K562 (cell line): ENCODE results near the gene CYYR1. TPM values are rescaled to one million over a fixed set of nuclear protein-coding genes. Genes with fewer than 3 reads are reported as not detected.

Source experiments
- ATAC-seq: fragments of 200-7000 bp; cut with Tn5 transposase; 3 replicates; pipeline ENCODE4 v1.9.1; 2020; ENCODE audit warnings: moderate library complexity
- BruUV-seq: library from RNA; stranded (reverse); fragments of 400-500 nt; replicated peaks from 2 replicates; lab custom pipeline; 2021; lab: Mats Ljungman, UMichigan
- CTCF ChIA-PET: fragments of 300-600 bp; formaldehyde crosslinking; extraction: SDS; loops from one replicate; lab custom pipeline; 2021; ENCODE audit warnings: low intra/inter-chr PET ratio; lab: Yijun Ruan, JAX
- POLR2A ChIA-PET: fragments of 300-600, 350-650 bp; sonication (Branson Sonifier 250); formaldehyde crosslinking; extraction: SDS; loops from one replicate; lab custom pipeline; 2021; ENCODE audit warnings: antibody characterized with exemption, inconsistent platforms; lab: Yijun Ruan, JAX
- DNase-seq, 4 experiments: peaks; one replicate each; pipeline versions ENCODE4 v3.0.0 to v3.0.0-alpha.2; 2011 to 2018; ENCODE audit warnings: low spot score in 3 of 4, mixed read lengths in 3 of 4; ENCODE audit errors: extremely low read depth in 1 of 4
- FAIRE-seq: peaks from 2 replicates; lab custom pipeline; 2011; peaks lifted over from hg19 to GRCh38; lab: Jason Lieb, UNC
- H2AFZ ChIP-seq: 2 replicates; pipeline ENCODE4 v1.6.0; 2011; ENCODE audit warnings: low read depth, low read length, control low read depth, inconsistent platforms
- H3K27ac ChIP-seq: fragments of 200-600 bp; 3 replicates; pipeline ENCODE4 v1.8.0; 2011; ENCODE audit warnings: low read depth, mild to moderate bottlenecking, control low read depth, inconsistent platforms, low read length, moderate library complexity, mixed read lengths; ENCODE audit errors: extremely low read depth
- H3K27me3 ChIP-seq, 2 experiments: fragments of 300-600 bp in 1 of 2; 2 replicates in 1 of 2; 3 replicates in 1 of 2; pipeline versions ENCODE4 v1.6.0 to v1.8.0; 2011; ENCODE audit warnings: inconsistent platforms in 2 of 2, low read length in 2 of 2, mild to moderate bottlenecking in 1 of 2, mixed read lengths in 1 of 2, moderate library complexity in 1 of 2; ENCODE audit not compliant: control insufficient read depth in 2 of 2, insufficient read depth in 2 of 2
- H3K36me3 ChIP-seq: fragments of 300-600 bp; 3 replicates; pipeline ENCODE4 v1.8.0; 2011; ENCODE audit warnings: mild to moderate bottlenecking, low read length, inconsistent platforms; ENCODE audit not compliant: control insufficient read depth, insufficient read depth
- H3K4me1 ChIP-seq, 2 experiments: fragments of 200-600 bp in 1 of 2; replicated peaks in 1 of 2; 2 replicates in 1 of 2; 3 replicates in 1 of 2; pipeline versions ENCODE4 v1.5.1 to v1.8.0; 2011; ENCODE audit warnings: inconsistent platforms in 2 of 2, low read length in 2 of 2, mild to moderate bottlenecking in 1 of 2, mixed read lengths in 1 of 2, moderate library complexity in 1 of 2; ENCODE audit not compliant: control insufficient read depth in 2 of 2, insufficient read depth in 2 of 2
- H3K4me2 ChIP-seq: 2 replicates; pipeline ENCODE4 v1.6.1; 2011; ENCODE audit warnings: low read length, control low read depth, inconsistent platforms, mixed read lengths; ENCODE audit not compliant: insufficient read depth
- H3K4me3 ChIP-seq: fragments of 200-600 bp; sonication (generic), shearing (Covaris generic); 2 replicates; pipeline ENCODE4 v1.5.1; 2016; ENCODE audit warnings: control low read depth, inconsistent platforms
- H3K79me2 ChIP-seq: fragments of 200-600 bp; 3 replicates; pipeline ENCODE4 v1.8.0; 2011; ENCODE audit warnings: low read length, inconsistent platforms; ENCODE audit not compliant: control insufficient read depth, insufficient read depth
- H3K9ac ChIP-seq, 2 experiments: 2 replicates each; pipeline versions ENCODE4 v1.6.0 to v1.6.1; 2011; ENCODE audit warnings: low read depth in 2 of 2, low read length in 2 of 2, control low read depth in 1 of 2, inconsistent platforms in 1 of 2, mild to moderate bottlenecking in 1 of 2, mixed read lengths in 1 of 2; ENCODE audit not compliant: insufficient read depth in 1 of 2
- H3K9me1 ChIP-seq: one replicate; pipeline ENCODE4 v1.6.0; 2011; ENCODE audit warnings: inconsistent platforms, mild to moderate bottlenecking, low read length, moderate library complexity; ENCODE audit not compliant: control insufficient read depth, insufficient read depth
- H3K9me3 ChIP-seq: replicated peaks from 2 replicates; pipeline ENCODE4 v1.5.1; 2011; ENCODE audit warnings: low read depth, low read length, inconsistent platforms; ENCODE audit not compliant: control insufficient read depth, insufficient read depth
- H4K20me1 ChIP-seq: replicated peaks from 2 replicates; pipeline ENCODE4 v1.6.1; 2011; ENCODE audit warnings: low read length, inconsistent platforms, mixed read lengths; ENCODE audit not compliant: control insufficient read depth, insufficient read depth
- ATF1 ChIP-seq, 2 experiments: fragments of 450-650 bp in 1 of 2; IDR thresholded peaks; 2 replicates each; pipeline ENCODE4 v1.6.1; 2016; ENCODE audit warnings: missing compliant biosample characterization in 1 of 2, missing genetic modification characterization in 1 of 2
- EWSR1 ChIP-seq: fragments of 450-650 bp; IDR thresholded peaks from 2 replicates; pipeline ENCODE4 v1.6.1; 2018; ENCODE audit warnings: borderline replicate concordance, mild to moderate bottlenecking, low read depth, moderate library complexity; ENCODE audit not compliant: partially characterized antibody
- GATA2 ChIP-seq: sonication (generic); formaldehyde crosslinking; IDR thresholded peaks from 2 replicates; pipeline ENCODE4 v1.4.0; 2020; ENCODE audit warnings: mild to moderate bottlenecking, missing genetic modification reagents
- ZNF408 ChIP-seq: fragments of 250-450 bp; sonication (Bioruptor Pico); IDR thresholded peaks from 2 replicates; pipeline ENCODE4 v1.4.0; 2020; ENCODE audit warnings: low read depth, mild to moderate bottlenecking, moderate library complexity
- ZNF57 ChIP-seq: fragments of 450-650 bp; formaldehyde crosslinking; IDR thresholded peaks from 2 replicates; pipeline ENCODE4 v1.4.0; 2020; ENCODE audit warnings: mild to moderate bottlenecking, moderate library complexity
- WGBS: fragments of 100-300 bp; shearing (Covaris generic); methylation state at CpG from one replicate; pipeline ENCODE4 v1.1.6; 2016; ENCODE audit warnings: low coverage, mixed read lengths; ENCODE audit not compliant: insufficient coverage; ENCODE audit errors: missing lambda C conversion rate; 5-methylcytosine and 5-hydroxymethylcytosine counted together
- in situ Hi-C: fragments of 300-500 bp; cut with MboI; formaldehyde crosslinking; loops from 4 replicates; pipeline ENCODE4 v1.15.0; 2018; ENCODE audit warnings: inconsistent platforms, mixed read lengths
- intact Hi-C: fragments of 100-400 bp; cut with micrococcal nuclease; formaldehyde crosslinking; loops from 2 replicates; pipeline ENCODE4 v1.14.2; 2022
- polyA plus RNA-seq, 8 experiments: library from polyadenylated mRNA; depleted of rRNA in 4 of 8; stranded (reverse) in 5 of 8; unstranded in 3 of 8; fragments of >200 nt; fragmentation: Nextera tagmentation in 2 of 8; fragmentation: Illumina TruSeq in 1 of 8; extraction: Ambion mirVana in 2 of 8; extraction: Trizol in 1 of 8; gene quantifications; 2 replicates each; pipeline versions ENCODE4 v1.2.1 to v1.2.3, GENCODE V29; 2011 to 2014; ENCODE audit warnings: inconsistent platforms in 1 of 8, missing spikeins in 1 of 8
- total RNA-seq, 7 experiments: library from RNA; depleted of rRNA in 6 of 7; stranded (reverse); fragments of >200 nt in 6 of 7; fragmentation: Illumina TruSeq in 2 of 7; extraction: Trizol in 2 of 7; gene quantifications; 2 replicates each; pipeline versions ENCODE4 v1.2.1 to v1.2.3, GENCODE V29; 2011 to 2021; ENCODE audit warnings: low replicate concordance in 1 of 7
- TF ChIP-seq, protein P1 (sequence below): fragments of 450-650 bp; IDR thresholded peaks from 2 replicates; pipeline ENCODE4 v1.6.1; 2014; ENCODE audit warnings: low read depth, mild to moderate bottlenecking, moderate library complexity, borderline replicate concordance
- TF ChIP-seq, protein P2 (sequence below): fragments of 250-450 bp; sonication (Bioruptor Pico); IDR thresholded peaks from 2 replicates; pipeline ENCODE4 v1.8.0; 2022; ENCODE audit warnings: inconsistent platforms
- TF ChIP-seq, protein P3 (sequence below): fragments of 450-650 bp; formaldehyde crosslinking; IDR thresholded peaks from 2 replicates; pipeline ENCODE4 v1.4.0; 2022; ENCODE audit warnings: missing genetic modification characterization
- TF ChIP-seq, protein P4 (sequence below): fragments of 450-650 bp; IDR thresholded peaks from 2 replicates; pipeline ENCODE4 v1.6.1; 2017; ENCODE audit warnings: antibody characterized with exemption

Gene CYYR1
- total and polyA plus RNA-seq, 9 of the 15 experiments (the other 6 are each of a cell fraction or from before 2014, with no cell fraction given) = not detected

DNA sequence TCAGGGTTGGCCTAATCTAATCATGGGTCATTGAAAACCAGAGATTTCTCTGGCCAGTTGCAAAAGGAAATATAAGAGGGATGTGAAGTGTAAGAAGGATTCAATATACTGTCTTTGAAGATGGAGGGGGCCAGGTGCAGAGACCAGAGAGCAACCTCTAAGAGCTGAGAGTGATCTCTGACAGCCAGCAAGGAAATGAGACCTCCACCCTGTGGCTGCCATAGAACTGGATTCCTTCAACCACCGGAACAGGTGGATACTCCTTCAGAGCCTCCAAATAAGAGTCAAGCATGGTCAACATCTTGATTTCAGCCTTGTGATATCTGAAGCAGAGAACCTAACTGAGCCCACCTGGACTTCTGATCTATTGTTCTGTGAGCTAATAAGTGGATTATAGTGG lies 128.4 kb downstream of the CYYR1 start:
- H3K79me2 ChIP-seq = no peaks in the 10 kb centered on the region
- no peak for DNase-seq
- intact Hi-C loops (no loop called here), in situ Hi-C loops (no loop called here)
- H3K27me3 ChIP-seq = no peaks in the 10 kb centered on the region
- no peaks in the 10 kb centered on the region for H3K36me3 ChIP-seq
- ChIA-PET CTCF (no interaction called here), POLR2A (no interaction called here)
- H4K20me1 ChIP-seq = no peaks in the 10 kb centered on the region
- TF ChIP-seq, protein P1, sequence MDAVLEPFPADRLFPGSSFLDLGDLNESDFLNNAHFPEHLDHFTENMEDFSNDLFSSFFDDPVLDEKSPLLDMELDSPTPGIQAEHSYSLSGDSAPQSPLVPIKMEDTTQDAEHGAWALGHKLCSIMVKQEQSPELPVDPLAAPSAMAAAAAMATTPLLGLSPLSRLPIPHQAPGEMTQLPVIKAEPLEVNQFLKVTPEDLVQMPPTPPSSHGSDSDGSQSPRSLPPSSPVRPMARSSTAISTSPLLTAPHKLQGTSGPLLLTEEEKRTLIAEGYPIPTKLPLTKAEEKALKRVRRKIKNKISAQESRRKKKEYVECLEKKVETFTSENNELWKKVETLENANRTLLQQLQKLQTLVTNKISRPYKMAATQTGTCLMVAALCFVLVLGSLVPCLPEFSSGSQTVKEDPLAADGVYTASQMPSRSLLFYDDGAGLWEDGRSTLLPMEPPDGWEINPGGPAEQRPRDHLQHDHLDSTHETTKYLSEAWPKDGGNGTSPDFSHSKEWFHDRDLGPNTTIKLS = no peak
- no peak for TF ChIP-seq EWSR1
- BruUV-seq = no TSS peak
- no peak overlapping the region for H3K9ac ChIP-seq
- no peaks in the 10 kb centered on the region for H3K4me1 ChIP-seq
- H3K4me3 ChIP-seq = no peak overlapping the region
- H3K27ac ChIP-seq = no peak overlapping the region
- no peak for FAIRE-seq
- ATAC-seq = no peak
- no peaks in the 10 kb centered on the region for H3K9me1 ChIP-seq
- H2AFZ ChIP-seq = no peak overlapping the region
- H3K9me3 ChIP-seq = no peaks in the 10 kb centered on the region; the same call in 1 of the 2 replicates
- WGBS = 0% methylated on average over 1 of the region's 1 CpG
- H3K4me2 ChIP-seq = no peak overlapping the region

DNA sequence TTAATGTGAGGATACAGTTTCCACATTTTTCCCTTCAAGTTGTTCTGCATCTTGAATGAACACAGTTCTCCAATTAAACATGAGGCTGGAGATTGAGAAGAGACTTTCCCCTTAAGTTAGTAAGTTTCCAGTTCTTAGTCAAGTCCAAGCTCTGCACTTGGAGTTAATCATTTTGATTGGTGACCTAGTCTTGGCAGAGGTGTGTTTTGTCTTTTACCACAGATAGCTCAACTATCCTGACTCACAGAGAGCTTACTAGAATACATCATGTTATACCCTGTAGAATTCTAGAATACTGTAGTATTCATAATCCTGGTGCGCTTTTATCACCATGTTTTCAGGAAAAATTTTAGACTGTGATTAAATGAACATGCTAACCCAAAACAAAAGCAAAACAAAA lies 129.2 kb downstream of the CYYR1 start:
- no peak overlapping the region for H3K9ac ChIP-seq
- H3K9me1 ChIP-seq = no peaks in the 10 kb centered on the region
- WGBS = 0% methylated on average over 1 of the region's 1 CpG
- FAIRE-seq (no peak), ATAC-seq (no peak), DNase-seq (no peak)
- H3K27ac ChIP-seq = no peak overlapping the region
- H4K20me1 ChIP-seq = no peaks in the 10 kb centered on the region
- no peaks in the 10 kb centered on the region; the same call in 1 of the 2 replicates for H3K9me3 ChIP-seq
- ChIA-PET POLR2A (no interaction called here), CTCF (no interaction called here)
- no peaks in the 10 kb centered on the region for H3K79me2 ChIP-seq
- no peaks in the 10 kb centered on the region for H3K27me3 ChIP-seq
- in situ Hi-C loops = no loop called here
- H2AFZ ChIP-seq = no peak overlapping the region
- intact Hi-C loops = no loop called here
- no peaks in the 10 kb centered on the region for H3K36me3 ChIP-seq
- H3K4me3 ChIP-seq = no peak overlapping the region
- H3K4me1 ChIP-seq = no peaks in the 10 kb centered on the region
- no peak overlapping the region for H3K4me2 ChIP-seq
- BruUV-seq = no TSS peak
- TF ChIP-seq, protein P2, sequence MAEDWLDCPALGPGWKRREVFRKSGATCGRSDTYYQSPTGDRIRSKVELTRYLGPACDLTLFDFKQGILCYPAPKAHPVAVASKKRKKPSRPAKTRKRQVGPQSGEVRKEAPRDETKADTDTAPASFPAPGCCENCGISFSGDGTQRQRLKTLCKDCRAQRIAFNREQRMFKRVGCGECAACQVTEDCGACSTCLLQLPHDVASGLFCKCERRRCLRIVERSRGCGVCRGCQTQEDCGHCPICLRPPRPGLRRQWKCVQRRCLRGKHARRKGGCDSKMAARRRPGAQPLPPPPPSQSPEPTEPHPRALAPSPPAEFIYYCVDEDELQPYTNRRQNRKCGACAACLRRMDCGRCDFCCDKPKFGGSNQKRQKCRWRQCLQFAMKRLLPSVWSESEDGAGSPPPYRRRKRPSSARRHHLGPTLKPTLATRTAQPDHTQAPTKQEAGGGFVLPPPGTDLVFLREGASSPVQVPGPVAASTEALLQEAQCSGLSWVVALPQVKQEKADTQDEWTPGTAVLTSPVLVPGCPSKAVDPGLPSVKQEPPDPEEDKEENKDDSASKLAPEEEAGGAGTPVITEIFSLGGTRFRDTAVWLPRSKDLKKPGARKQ = no peak
- TF ChIP-seq, protein P3, sequence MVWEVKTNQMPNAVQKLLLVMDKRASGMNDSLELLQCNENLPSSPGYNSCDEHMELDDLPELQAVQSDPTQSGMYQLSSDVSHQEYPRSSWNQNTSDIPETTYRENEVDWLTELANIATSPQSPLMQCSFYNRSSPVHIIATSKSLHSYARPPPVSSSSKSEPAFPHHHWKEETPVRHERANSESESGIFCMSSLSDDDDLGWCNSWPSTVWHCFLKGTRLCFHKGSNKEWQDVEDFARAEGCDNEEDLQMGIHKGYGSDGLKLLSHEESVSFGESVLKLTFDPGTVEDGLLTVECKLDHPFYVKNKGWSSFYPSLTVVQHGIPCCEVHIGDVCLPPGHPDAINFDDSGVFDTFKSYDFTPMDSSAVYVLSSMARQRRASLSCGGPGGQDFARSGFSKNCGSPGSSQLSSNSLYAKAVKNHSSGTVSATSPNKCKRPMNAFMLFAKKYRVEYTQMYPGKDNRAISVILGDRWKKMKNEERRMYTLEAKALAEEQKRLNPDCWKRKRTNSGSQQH (CRISPR knock-in tag) = no peak
- TF ChIP-seq, protein P4, sequence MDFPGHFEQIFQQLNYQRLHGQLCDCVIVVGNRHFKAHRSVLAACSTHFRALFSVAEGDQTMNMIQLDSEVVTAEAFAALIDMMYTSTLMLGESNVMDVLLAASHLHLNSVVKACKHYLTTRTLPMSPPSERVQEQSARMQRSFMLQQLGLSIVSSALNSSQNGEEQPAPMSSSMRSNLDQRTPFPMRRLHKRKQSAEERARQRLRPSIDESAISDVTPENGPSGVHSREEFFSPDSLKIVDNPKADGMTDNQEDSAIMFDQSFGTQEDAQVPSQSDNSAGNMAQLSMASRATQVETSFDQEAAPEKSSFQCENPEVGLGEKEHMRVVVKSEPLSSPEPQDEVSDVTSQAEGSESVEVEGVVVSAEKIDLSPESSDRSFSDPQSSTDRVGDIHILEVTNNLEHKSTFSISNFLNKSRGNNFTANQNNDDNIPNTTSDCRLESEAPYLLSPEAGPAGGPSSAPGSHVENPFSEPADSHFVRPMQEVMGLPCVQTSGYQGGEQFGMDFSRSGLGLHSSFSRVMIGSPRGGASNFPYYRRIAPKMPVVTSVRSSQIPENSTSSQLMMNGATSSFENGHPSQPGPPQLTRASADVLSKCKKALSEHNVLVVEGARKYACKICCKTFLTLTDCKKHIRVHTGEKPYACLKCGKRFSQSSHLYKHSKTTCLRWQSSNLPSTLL = no peak
- TF ChIP-seq ZNF57 (CRISPR knock-in tag) (no peak), ATF1 (CRISPR knock-in tag; IDR thresholded peaks at IDR 0.05) (no peak), ATF1 (tag; IDR thresholded peaks at IDR 0.05) (no peak), ZNF408 (no peak), GATA2 (no peak)
